Measurements from ENCODE around the gene ITGA5. TPM values are rescaled to one million over a fixed set of nuclear protein-coding genes. Genes with fewer than 3 reads are reported as not detected.
"Not testable (repeated sequence)": the region's sequence is repeated elsewhere in the genome, so short reads cannot be mapped to it uniquely, and the experiment has no call there.

ITGA5 gene
- total RNA-seq, 1 donor from 2014 or later, result 32.2 TPM

GRCh38 chr12:54357506-54358190 lies 61.4 kb downstream of the ITGA5 start:
- Mint-ChIP-seq H3K27ac (no peak overlapping the region), H3K27me3 (no peaks in the 10 kb centered on the region), H3K4me3 (ENCODE audit: low read depth) (peak overlapping the region; percentile 16), H3K4me1 (ENCODE audit: low read depth) (peaks cover 39% of the 10 kb centered on the region), H3K36me3 (ENCODE audit: insufficient read depth) (no peaks in the 10 kb centered on the region), H3K9me3 (ENCODE audit: low read depth) (no peaks in the 10 kb centered on the region)
- TF ChIP-seq CTCF (IDR thresholded peaks at IDR 0.05; ENCODE audit: unreplicated experiment), result no peak
- DNase-seq (ENCODE audit: low spot score, unreplicated experiment), result no peak

- no peak for DNase-seq (ENCODE audit: low spot score, unreplicated experiment)
- no peaks in the 10 kb centered on the region for H3K36me3 Mint-ChIP-seq (ENCODE audit: insufficient read depth)
- TF ChIP-seq CTCF (IDR thresholded peaks at IDR 0.05; ENCODE audit: unreplicated experiment), result no peak
- H3K27me3 Mint-ChIP-seq, result no peaks in the 10 kb centered on the region
- peaks cover 46% of the 10 kb centered on the region for H3K4me1 Mint-ChIP-seq (ENCODE audit: low read depth)
- peak overlapping the region; percentile 16 for H3K4me3 Mint-ChIP-seq (ENCODE audit: low read depth)
- no peaks in the 10 kb centered on the region for H3K9me3 Mint-ChIP-seq (ENCODE audit: low read depth)
- H3K27ac Mint-ChIP-seq, result peak overlapping the region; percentile 59
These were observed 62.1 kb downstream of the ITGA5 start for GRCh38 chr12:54356951-54357356.

- H3K9me3 Mint-ChIP-seq (ENCODE audit: low read depth), result no peaks in the 10 kb centered on the region
- no peak for TF ChIP-seq CTCF (IDR thresholded peaks at IDR 0.05; ENCODE audit: unreplicated experiment)
- H3K27ac Mint-ChIP-seq, result peak overlapping the region; percentile 59
- no peak overlapping the region for H3K4me3 Mint-ChIP-seq (ENCODE audit: low read depth)
- peaks cover 50% of the 10 kb centered on the region for H3K4me1 Mint-ChIP-seq (ENCODE audit: low read depth)
- no peaks in the 10 kb centered on the region for H3K36me3 Mint-ChIP-seq (ENCODE audit: insufficient read depth)
- no peaks in the 10 kb centered on the region for H3K27me3 Mint-ChIP-seq
- DNase-seq (ENCODE audit: low spot score, unreplicated experiment), result no peak
These were observed 62.8 kb downstream of the ITGA5 start for GRCh38 chr12:54356228-54356627.

- Mint-ChIP-seq H3K27me3 (no peaks in the 10 kb centered on the region), H3K9me3 (ENCODE audit: low read depth) (no peaks in the 10 kb centered on the region), H3K4me3 (ENCODE audit: low read depth) (no peak overlapping the region), H3K36me3 (ENCODE audit: insufficient read depth) (peaks cover 4% of the 10 kb centered on the region), H3K27ac (peak overlapping the region; percentile 88), H3K4me1 (ENCODE audit: low read depth) (peaks cover 45% of the 10 kb centered on the region)
- DNase-seq (ENCODE audit: low spot score, unreplicated experiment), result no peak
- TF ChIP-seq CTCF (IDR thresholded peaks at IDR 0.05; ENCODE audit: unreplicated experiment), result peak; percentile 39
These were observed 63.8 kb downstream of the ITGA5 start for GRCh38 chr12:54355104-54355815.

- H3K27me3 Mint-ChIP-seq; H3K27ac Mint-ChIP-seq; H3K9me3 Mint-ChIP-seq (ENCODE audit: low read depth); DNase-seq (ENCODE audit: low spot score, unreplicated experiment); H3K4me3 Mint-ChIP-seq (ENCODE audit: low read depth); H3K36me3 Mint-ChIP-seq (ENCODE audit: insufficient read depth): not testable (repeated sequence)
- peaks cover 45% of the 10 kb centered on the region for H3K4me1 Mint-ChIP-seq (ENCODE audit: low read depth)
These were observed 64.8 kb downstream of the ITGA5 start for GRCh38 chr12:54354271-54354670.

Data from progenitor cell of endocrine pancreas (in vitro differentiated cells).